BJ (cell line): ENCODE results near the gene MAN2A2. TPM values are rescaled to one million over a fixed set of nuclear protein-coding genes. Genes with fewer than 3 reads are reported as not detected.

Experiments
- CTCF ChIA-PET: fragments of 350-600 bp; formaldehyde crosslinking; extraction: SDS; loops from one replicate; lab custom pipeline; 2021; ENCODE audit warnings: antibody characterized with exemption, inconsistent platforms; lab: Yijun Ruan, JAX
- POLR2A ChIA-PET: fragments of 300-600 bp; sonication (Branson Sonifier 250); formaldehyde crosslinking; extraction: SDS; loops from one replicate; lab custom pipeline; 2021; ENCODE audit warnings: antibody characterized with exemption; lab: Charles Lee
- DNase-seq: peaks from one replicate; pipeline ENCODE4 v3.0.0-alpha.2; 2011; ENCODE audit warnings: low read depth
- H3K27me3 ChIP-seq: 2 replicates; pipeline ENCODE4 v1.6.0; 2011; ENCODE audit warnings: low read length; ENCODE audit not compliant: control insufficient read depth, insufficient read depth
- H3K36me3 ChIP-seq: 2 replicates; pipeline ENCODE4 v1.5.1; 2011; ENCODE audit warnings: low read length; ENCODE audit not compliant: control insufficient read depth, insufficient read depth
- H3K4me3 ChIP-seq: 2 replicates; pipeline ENCODE4 v1.5.1; 2011; ENCODE audit warnings: low read depth, mild to moderate bottlenecking, control low read depth, low read length
- polyA minus RNA-seq: library from RNA; depleted of rRNA, polyadenylated mRNA; stranded (reverse); fragments of >200 nt; gene quantifications from 2 replicates; pipeline ENCODE4 v1.2.3, GENCODE V29; 2011; rRNA and poly(A)+ RNA removed
- polyA plus RNA-seq: library from polyadenylated mRNA; depleted of rRNA; stranded (reverse); fragments of >200 nt; gene quantifications from 2 replicates; pipeline ENCODE4 v1.2.3, GENCODE V29; 2011; rRNA removed
- TF ChIP-seq, protein P1 (sequence below): IDR thresholded peaks from 2 replicates; pipeline ENCODE4 v1.5.1; 2011; ENCODE audit warnings: low read depth, mild to moderate bottlenecking, control low read depth, inconsistent platforms, low read length, moderate library complexity; ENCODE audit not compliant: insufficient read depth

MAN2A2 gene
- polyA plus RNA-seq, result 7.2 and 40.4 TPM in 2 replicates
- 14.7 and 16.0 TPM in 2 replicates for polyA minus RNA-seq

DNA sequence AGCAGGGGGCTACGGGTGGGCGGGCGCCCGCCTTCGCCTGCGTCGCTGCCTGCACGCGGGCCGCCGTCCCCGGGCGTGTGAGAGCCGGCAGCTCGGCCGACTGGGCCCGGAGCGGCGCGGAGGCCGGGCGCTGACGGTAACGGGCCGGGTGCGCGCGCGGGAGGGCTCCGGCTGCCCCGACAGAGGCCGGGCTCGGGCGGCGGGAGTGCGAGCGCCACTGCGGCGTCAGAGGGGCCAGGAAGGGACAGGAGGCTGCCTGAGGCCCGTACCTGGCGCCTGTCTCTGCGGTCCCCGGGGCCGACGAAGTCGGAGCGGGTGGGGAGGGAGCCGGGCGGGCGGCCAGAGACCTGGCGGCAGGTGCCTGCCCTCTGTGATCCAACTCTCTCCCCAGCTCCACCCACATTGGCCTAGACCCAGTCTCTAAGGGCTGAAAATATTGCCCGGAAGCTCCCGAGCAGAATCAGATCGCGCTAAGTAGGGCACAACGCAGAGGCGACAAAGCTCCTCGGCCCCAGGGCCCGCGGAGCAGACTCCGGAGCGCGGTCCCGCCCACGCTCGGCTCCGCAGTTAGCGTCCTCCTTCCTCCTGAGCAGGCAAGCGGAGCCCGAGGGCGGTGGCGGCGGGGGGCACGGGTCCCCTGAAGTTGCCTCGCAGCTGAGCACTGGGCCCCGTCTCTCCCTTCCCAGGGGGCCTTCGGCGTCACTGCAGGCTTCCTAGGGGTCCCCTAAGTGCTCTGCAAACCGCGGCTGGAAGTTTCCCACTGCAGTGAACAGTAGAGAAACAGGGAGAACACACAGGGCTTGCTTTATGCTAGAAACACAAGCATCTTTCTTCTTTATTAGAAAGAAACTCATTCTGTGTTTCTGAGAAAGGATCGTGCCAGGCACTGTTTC lies at the start of gene MAN2A2:
MAN2A2 (plus strand) TSS at position 463 of the 893 bp plus-strand sequence. CDS start 906 bp downstream, outside the sequence.
- Histone ChIP-seq H3K36me3 (peaks cover 14% of the 10 kb centered on the region), H3K4me3 (peak within 1 kb of the TSS; percentile 68), H3K27me3 (no peaks in the 10 kb centered on the region)
- TF ChIP-seq, protein P1, sequence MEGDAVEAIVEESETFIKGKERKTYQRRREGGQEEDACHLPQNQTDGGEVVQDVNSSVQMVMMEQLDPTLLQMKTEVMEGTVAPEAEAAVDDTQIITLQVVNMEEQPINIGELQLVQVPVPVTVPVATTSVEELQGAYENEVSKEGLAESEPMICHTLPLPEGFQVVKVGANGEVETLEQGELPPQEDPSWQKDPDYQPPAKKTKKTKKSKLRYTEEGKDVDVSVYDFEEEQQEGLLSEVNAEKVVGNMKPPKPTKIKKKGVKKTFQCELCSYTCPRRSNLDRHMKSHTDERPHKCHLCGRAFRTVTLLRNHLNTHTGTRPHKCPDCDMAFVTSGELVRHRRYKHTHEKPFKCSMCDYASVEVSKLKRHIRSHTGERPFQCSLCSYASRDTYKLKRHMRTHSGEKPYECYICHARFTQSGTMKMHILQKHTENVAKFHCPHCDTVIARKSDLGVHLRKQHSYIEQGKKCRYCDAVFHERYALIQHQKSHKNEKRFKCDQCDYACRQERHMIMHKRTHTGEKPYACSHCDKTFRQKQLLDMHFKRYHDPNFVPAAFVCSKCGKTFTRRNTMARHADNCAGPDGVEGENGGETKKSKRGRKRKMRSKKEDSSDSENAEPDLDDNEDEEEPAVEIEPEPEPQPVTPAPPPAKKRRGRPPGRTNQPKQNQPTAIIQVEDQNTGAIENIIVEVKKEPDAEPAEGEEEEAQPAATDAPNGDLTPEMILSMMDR, result no peak
- no peak for DNase-seq
- ChIA-PET POLR2A (no interaction called here), CTCF (interaction anchor here (0.8 to 9.7 kb wide), 10 partner anchors 9 to 369 kb away, joined by 3 to 94 read pairs (median 5); partner anchors contain the start of genes FES, HDDC3 and UNC45A)

DNA sequence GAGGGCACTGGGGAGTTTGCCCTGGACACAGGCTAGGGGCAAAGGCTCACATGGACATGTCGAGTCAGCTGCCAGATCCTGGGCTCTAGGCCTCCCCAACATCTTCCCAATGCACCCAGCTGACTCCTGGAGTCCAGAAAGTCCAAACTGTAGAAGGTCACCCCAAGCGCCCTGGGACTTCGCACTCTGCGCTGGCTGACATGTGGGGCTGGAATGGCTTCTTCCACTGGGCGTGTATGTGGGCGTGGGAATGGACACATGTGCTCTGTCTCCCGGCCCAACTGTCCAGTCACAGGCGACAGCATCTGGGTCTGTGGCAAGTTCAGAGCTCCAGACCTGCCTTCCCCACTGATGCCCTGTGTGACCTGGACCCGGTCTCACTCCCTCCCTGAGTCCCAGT lies 48.0 kb upstream of the MAN2A2 start:
- no peaks in the 10 kb centered on the region for H3K27me3 ChIP-seq
- H3K36me3 ChIP-seq, result no peaks in the 10 kb centered on the region
- no peak for DNase-seq
- H3K4me3 ChIP-seq, result no peak overlapping the region
- ChIA-PET POLR2A (no interaction called here), CTCF (interaction anchor here (1.6 kb wide), 1 partner anchor 31 kb away, joined by 6 read pairs; no protein-coding TSS in a partner anchor)
- TF ChIP-seq, protein P1, result no peak

DNA sequence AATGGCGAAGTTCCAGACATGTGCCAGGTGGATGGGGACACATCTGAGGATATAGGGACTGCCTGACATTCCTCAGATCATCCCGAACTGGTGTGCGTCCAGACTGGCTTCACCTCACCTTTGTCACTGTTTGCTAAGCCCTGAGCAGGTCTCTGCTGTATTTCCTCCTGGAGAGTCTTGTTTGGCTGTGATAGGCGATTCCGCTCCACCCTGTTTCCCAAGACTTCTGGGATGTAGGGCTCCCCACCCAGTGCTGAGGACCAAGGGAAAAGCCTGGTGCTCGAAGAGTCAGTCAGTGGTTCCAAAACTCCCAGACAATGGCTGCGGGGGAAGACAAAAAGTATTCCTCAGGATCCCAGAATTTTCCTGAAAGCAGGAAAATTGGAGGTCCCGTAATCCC lies 45.8 kb upstream of the MAN2A2 start:
- ChIA-PET POLR2A (no interaction called here), CTCF (interaction anchor here (1.1 kb wide), 1 partner anchor 10 kb away, joined by 3 read pairs; no protein-coding TSS in a partner anchor)
- TF ChIP-seq, protein P1, result no peak
- Histone ChIP-seq H3K4me3 (no peak overlapping the region), H3K27me3 (no peaks in the 10 kb centered on the region), H3K36me3 (no peaks in the 10 kb centered on the region)
- no peak for DNase-seq

DNA sequence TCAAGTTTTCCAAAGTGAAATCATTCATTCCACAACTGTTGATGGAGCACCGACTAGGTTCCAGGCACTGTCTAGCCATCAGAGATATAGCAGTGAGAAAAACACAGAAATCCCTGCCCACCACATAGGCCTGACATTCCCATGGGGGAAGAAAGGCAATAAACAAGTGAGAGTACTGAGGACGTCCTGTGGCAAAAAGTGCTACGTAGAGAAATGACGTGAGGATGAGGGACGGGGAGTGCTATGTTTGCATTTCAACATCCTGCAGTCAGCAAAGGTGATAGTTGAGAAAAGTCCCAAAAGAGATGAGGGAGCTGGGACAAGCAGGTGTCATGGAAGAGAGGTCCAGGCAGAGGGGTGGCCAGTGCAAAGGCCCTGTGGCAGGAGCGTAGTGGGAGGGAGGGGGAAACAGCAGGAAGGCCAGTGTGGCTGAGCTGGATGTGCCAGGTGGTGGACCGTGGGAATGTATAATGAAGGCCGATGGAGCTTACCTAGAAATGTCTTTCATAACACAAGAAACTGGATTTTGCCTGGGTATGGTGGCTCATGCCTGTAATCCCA lies 45.1 kb upstream of the MAN2A2 start:
- CTCF ChIA-PET, result interaction anchor here (0.6 to 1.5 kb wide), 3 partner anchors 9 to 255 kb away, joined by 3 to 4 read pairs (median 3); partner anchors contain the start of gene HDDC3
- no peaks in the 10 kb centered on the region for H3K36me3 ChIP-seq
- no peak for DNase-seq
- POLR2A ChIA-PET, result no interaction called here
- H3K27me3 ChIP-seq, result no peaks in the 10 kb centered on the region
- TF ChIP-seq, protein P1, result no peak
- H3K4me3 ChIP-seq, result no peak overlapping the region
